ENCODE measurements around the gene CIAO3. TPM values are rescaled to one million over a fixed set of nuclear protein-coding genes. Genes with fewer than 3 reads are reported as not detected.

Gene CIAO3
- total and polyA plus RNA-seq, 2 experiments from 2014 or later = 43.3 to 67.7 TPM

DNA sequence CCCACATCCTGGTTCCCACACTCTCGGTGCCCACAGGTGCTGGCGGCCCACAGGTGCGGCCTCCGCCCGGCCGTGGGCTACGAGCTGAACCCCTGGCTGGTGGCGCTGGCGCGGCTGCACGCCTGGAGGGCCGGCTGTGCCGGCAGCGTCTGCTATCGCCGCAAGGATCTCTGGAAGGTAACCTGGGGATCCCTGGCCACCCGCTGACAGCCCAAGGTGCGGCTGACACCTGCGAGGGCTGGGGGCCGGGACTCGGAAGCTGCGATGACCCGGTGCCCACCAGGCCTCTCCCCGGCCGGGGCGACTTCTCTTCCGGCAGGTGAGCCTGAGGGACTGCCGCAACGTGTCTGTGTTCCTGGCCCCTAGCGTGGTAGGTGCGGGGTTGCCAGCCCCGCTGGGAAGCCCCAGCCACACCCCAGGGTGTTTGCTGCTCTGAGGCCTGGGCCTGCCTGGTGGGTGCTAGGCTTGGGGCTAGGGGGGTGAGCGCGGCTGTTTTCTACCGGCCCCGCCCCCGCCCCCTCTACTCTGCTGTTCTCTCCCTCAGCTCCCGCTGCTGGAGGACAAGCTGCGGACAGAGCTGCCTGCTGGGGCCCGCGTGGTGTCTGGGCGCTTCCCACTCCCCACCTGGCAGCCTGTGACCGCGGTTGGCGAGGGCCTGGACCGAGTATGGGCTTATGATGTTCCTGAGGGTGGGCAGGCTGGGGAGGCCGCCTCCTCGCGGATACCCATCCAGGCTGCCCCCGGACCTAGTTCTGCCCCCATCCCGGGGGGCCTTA, 18.8 kb downstream of the CIAO3 start:
- H3K36me3 ChIP-seq = no peaks in the 10 kb centered on the region
- DNase-seq (ENCODE audit: low read depth in 1 of 2, low spot score in 1 of 2) = no peak
- no peaks in the 10 kb centered on the region for H3K9me3 ChIP-seq (ENCODE audit: low read depth)
- peaks cover 16% of the 10 kb centered on the region for H3K4me1 ChIP-seq (ENCODE audit: low read depth)
- peak overlapping the region; percentile 85 for H3K4me3 ChIP-seq
- TF ChIP-seq, protein P1, sequence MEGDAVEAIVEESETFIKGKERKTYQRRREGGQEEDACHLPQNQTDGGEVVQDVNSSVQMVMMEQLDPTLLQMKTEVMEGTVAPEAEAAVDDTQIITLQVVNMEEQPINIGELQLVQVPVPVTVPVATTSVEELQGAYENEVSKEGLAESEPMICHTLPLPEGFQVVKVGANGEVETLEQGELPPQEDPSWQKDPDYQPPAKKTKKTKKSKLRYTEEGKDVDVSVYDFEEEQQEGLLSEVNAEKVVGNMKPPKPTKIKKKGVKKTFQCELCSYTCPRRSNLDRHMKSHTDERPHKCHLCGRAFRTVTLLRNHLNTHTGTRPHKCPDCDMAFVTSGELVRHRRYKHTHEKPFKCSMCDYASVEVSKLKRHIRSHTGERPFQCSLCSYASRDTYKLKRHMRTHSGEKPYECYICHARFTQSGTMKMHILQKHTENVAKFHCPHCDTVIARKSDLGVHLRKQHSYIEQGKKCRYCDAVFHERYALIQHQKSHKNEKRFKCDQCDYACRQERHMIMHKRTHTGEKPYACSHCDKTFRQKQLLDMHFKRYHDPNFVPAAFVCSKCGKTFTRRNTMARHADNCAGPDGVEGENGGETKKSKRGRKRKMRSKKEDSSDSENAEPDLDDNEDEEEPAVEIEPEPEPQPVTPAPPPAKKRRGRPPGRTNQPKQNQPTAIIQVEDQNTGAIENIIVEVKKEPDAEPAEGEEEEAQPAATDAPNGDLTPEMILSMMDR (IDR thresholded peaks at IDR 0.05; ENCODE audit: low read depth, low read length) = no peak
- H3K27me3 ChIP-seq = no peaks in the 10 kb centered on the region
- peak overlapping the region; percentile 90 for H3K27ac ChIP-seq

DNA sequence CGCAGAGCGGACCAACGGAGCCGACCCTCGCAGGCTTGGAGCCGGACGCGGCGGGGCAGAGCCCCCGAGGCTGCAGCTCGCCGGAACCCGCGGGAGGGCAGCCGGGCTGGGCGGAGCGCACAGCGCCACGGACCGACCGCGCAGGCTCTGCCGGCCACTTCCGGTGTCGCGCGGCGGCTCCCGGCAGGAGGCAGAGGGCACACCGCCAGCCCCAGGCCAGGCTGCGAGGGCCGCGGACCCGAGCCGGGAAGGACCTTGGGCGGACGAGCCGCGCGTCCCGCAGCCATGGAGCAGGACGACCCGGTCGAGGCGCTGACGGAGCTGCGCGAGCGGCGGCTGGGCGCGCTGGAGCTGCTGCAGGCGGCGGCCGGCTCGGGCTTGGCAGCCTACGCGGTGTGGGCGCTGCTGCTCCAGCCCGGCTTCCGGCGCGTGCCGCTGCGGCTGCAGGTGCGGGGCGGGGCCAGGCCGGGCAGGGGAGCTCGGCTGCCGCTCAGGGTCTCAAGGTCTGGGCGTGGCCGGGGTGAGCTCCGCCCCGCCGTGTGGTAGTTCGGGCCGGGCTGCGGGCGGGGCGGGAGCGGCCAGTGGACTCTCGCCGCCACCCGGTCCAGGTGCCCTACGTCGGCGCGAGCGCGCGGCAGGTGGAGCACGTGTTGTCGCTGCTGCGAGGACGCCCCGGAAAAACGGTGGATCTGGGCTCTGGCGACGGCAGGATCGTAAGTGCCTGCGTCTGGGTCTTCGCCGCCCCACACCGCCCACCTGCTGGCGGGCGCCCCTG, 19.6 kb downstream of the CIAO3 start, which contains the start of gene ANTKMT:
Gene ANTKMT, plus strand, starts transcription at position 157 of the 775 bp plus-strand sequence. Its CDS starts 129 bp downstream, at position 286.
- Histone ChIP-seq H3K27me3 (no peaks in the 10 kb centered on the region), H3K4me3 (peak within 1 kb of the TSS; percentile 85), H3K36me3 (no peaks in the 10 kb centered on the region), H3K27ac (peak within 1 kb of the TSS; percentile 90), H3K4me1 (ENCODE audit: low read depth) (peaks cover 21% of the 10 kb centered on the region), H3K9me3 (ENCODE audit: low read depth) (no peaks in the 10 kb centered on the region)
- TF ChIP-seq, protein P1 (IDR thresholded peaks at IDR 0.05; ENCODE audit: low read depth, low read length) = no peak
- DNase-seq (ENCODE audit: low read depth in 1 of 2, low spot score in 1 of 2) = peak; percentile 79 to 95

DNA sequence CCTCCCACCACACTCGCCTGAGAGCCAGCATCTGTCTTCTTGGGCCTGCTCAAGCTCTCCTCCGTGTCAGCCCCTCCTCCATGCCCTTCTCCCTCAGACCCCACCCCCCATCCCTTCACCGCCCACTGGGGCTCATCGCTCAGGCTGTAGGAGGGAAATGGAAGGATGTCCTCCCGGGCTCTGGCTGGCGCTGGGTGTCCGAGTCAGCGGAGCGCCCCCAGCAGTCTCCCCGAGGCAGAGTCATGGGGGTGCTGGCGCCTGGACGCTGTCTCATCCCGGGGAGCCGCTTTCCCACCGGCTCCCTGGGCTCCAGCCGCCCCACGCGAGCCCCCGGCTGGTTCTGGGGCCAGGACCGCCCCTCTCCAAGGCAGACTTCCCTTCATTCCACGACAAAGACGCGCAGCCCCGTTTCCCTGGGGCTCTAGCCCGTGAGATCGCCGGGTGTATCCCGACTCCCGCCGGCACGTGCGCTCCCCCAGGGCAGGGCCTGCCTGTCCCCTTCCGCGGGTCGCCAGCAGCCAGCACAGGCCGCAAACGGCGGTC, 20.3 kb downstream of the CIAO3 start:
- H3K36me3 ChIP-seq = no peaks in the 10 kb centered on the region
- no peaks in the 10 kb centered on the region for H3K9me3 ChIP-seq (ENCODE audit: low read depth)
- TF ChIP-seq, protein P1 (IDR thresholded peaks at IDR 0.05; ENCODE audit: low read depth, low read length) = peak; percentile 24
- H3K27me3 ChIP-seq = no peaks in the 10 kb centered on the region
- H3K4me1 ChIP-seq (ENCODE audit: low read depth) = peaks cover 21% of the 10 kb centered on the region
- peak; percentile 78 to 82 for DNase-seq (ENCODE audit: low read depth in 1 of 2, low spot score in 1 of 2)
- H3K4me3 ChIP-seq = peak overlapping the region; percentile 85
- H3K27ac ChIP-seq = peak overlapping the region; percentile 90

DNA sequence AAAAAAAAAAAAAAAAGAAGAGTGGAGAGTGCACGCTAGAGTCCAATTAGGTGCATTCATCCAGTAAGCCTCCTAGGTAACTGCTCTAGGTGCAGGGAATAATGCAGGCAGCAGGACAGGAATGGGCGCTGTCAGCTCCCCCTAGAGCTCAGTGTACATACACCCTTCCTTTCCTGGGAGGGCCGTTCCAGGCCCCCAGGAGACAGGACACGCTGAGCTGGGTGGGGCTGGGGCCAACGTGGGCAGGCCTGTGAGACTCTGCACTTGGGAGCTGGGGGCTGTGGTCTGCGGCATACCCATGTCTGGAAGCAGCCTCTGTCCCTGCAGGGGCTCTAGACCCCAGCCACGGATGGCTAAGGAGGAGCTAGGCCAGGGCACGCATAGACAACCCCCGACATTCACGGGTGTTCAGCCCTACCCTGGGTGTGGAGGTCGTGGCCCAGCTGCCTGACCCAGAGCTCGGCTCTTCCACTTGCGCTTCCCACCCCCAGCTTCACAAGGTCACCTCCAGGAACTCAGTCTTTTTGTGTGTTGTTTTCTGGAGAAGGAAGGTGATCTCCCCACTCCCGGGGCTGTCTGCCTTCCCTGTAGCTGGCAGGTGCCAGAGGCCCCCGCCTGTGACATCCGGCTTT, 20.9 kb downstream of the CIAO3 start:
- Histone ChIP-seq H3K4me3 (peak overlapping the region; percentile 85), H3K27me3 (no peaks in the 10 kb centered on the region), H3K9me3 (ENCODE audit: low read depth) (no peaks in the 10 kb centered on the region), H3K4me1 (ENCODE audit: low read depth) (peaks cover 21% of the 10 kb centered on the region), H3K27ac (peak overlapping the region; percentile 90), H3K36me3 (no peaks in the 10 kb centered on the region)
- no peak for DNase-seq (ENCODE audit: low read depth in 1 of 2, low spot score in 1 of 2)
- TF ChIP-seq, protein P1 (IDR thresholded peaks at IDR 0.05; ENCODE audit: low read depth, low read length) = peak; percentile 26

DNA sequence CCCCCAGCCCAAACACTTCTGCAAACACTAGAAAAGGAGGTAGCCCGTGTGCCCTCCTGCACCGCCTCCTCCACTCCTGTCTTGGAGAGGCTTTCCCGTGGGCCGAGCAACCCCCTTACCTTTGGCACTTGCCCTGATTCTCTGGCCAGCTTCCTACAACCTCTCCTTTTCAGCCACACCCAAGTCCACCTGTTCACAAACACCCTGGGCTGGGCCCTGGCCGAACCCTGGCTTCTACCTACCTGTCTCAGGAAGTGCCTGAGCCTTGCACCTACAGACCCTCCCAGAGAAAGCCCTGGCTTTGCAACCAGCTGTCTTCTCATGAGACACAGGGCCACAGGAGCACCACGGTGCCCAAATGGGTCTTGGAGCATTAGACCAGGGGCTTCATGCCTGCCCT, 21.9 kb downstream of the CIAO3 start:
- no peak overlapping the region for H3K4me3 ChIP-seq
- peaks cover 23% of the 10 kb centered on the region for H3K4me1 ChIP-seq (ENCODE audit: low read depth)
- no peaks in the 10 kb centered on the region for H3K36me3 ChIP-seq
- H3K27me3 ChIP-seq = no peaks in the 10 kb centered on the region
- H3K27ac ChIP-seq = peak overlapping the region; percentile 90
- H3K9me3 ChIP-seq (ENCODE audit: low read depth) = no peaks in the 10 kb centered on the region
- DNase-seq (ENCODE audit: low read depth in 1 of 2, low spot score in 1 of 2) = no peak
- TF ChIP-seq, protein P1 (IDR thresholded peaks at IDR 0.05; ENCODE audit: low read depth, low read length) = no peak
